Osteocyte (in vitro differentiated cells): ENCODE data around the gene CYS1. TPM values are rescaled to one million over a fixed set of nuclear protein-coding genes. Genes with fewer than 3 reads are reported as not detected.

Experiments
- DNase-seq: peaks from one replicate; pipeline ENCODE4 v3.0.0; 2021; ENCODE audit warnings: mixed read lengths; ENCODE audit not compliant: unreplicated experiment; ENCODE audit errors: extremely low spot score
- H3K27ac Mint-ChIP-seq: one replicate; pipeline ENCODE4 v1.8.0; 2021; ENCODE audit warnings: mild to moderate bottlenecking, mixed read lengths; ENCODE audit not compliant: unreplicated experiment
- H3K27me3 Mint-ChIP-seq: one replicate; pipeline ENCODE4 v1.8.0; 2021; ENCODE audit warnings: mixed read lengths; ENCODE audit not compliant: unreplicated experiment
- H3K36me3 Mint-ChIP-seq: one replicate; pipeline ENCODE4 v1.8.0; 2021; ENCODE audit warnings: mixed read lengths; ENCODE audit not compliant: unreplicated experiment
- H3K4me1 Mint-ChIP-seq: one replicate; pipeline ENCODE4 v1.8.0; 2021; ENCODE audit warnings: mixed read lengths; ENCODE audit not compliant: unreplicated experiment
- H3K4me3 Mint-ChIP-seq: one replicate; pipeline ENCODE4 v1.8.0; 2021; ENCODE audit warnings: mild to moderate bottlenecking, moderate library complexity, mixed read lengths; ENCODE audit not compliant: unreplicated experiment
- H3K9me3 Mint-ChIP-seq: one replicate; pipeline ENCODE4 v1.8.0; 2021; ENCODE audit warnings: mixed read lengths; ENCODE audit not compliant: unreplicated experiment
- CTCF ChIP-seq: fragments of 200-600 bp; sonication (generic); IDR thresholded peaks from 2 replicates; pipeline ENCODE4 v1.5.0; 2021; ENCODE audit warnings: antibody characterized with exemption, mild to moderate bottlenecking, moderate library complexity
- total RNA-seq: library from RNA; stranded (reverse); gene quantifications from 2 replicates; pipeline ENCODE4 v1.2.1, GENCODE V29; 2021

The CYS1 gene
- total RNA-seq, 1 donor from 2014 or later, result 5.5 TPM

DNA sequence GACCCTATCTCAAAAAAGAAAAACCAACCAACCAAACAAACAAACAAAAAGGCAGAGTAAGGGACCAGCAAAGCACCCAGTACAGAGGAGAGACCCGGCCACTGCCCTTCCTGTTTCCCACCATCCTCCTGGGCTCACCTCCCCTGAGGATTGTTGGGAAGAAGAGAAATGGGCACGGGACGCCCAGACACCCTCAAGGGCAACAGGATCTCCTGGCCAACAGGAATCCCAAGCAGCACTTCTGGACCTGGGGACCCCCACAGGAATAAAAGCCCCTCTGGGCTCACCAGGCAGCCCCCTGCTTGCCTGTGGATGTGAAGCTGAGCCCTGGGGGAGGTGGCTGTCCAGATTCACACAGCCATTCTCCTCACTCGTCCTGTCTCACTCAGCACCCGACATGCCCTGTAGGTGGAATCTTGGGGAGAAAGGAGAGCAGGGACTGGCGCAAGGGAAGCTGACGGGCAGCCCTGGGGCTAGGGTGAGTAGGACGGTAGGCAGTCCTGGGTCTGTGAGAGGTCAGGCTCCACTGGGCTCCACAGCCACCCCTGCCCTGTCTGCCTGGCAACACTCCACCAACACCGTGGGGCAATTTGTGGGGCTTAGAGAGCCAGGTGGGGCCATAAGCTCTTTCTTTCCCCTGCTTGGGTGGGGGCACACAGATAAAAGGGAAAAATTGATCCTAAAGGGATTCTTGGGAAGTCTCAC is 18.8 kb downstream of the CYS1 start:
- H3K9me3 Mint-ChIP-seq, result no peaks in the 10 kb centered on the region
- H3K27ac Mint-ChIP-seq, result no peak overlapping the region
- peaks cover 14% of the 10 kb centered on the region for H3K4me1 Mint-ChIP-seq
- H3K36me3 Mint-ChIP-seq, result no peaks in the 10 kb centered on the region
- no peak for DNase-seq
- H3K4me3 Mint-ChIP-seq, result no peak overlapping the region
- H3K27me3 Mint-ChIP-seq, result no peaks in the 10 kb centered on the region
- no peak for TF ChIP-seq CTCF

DNA sequence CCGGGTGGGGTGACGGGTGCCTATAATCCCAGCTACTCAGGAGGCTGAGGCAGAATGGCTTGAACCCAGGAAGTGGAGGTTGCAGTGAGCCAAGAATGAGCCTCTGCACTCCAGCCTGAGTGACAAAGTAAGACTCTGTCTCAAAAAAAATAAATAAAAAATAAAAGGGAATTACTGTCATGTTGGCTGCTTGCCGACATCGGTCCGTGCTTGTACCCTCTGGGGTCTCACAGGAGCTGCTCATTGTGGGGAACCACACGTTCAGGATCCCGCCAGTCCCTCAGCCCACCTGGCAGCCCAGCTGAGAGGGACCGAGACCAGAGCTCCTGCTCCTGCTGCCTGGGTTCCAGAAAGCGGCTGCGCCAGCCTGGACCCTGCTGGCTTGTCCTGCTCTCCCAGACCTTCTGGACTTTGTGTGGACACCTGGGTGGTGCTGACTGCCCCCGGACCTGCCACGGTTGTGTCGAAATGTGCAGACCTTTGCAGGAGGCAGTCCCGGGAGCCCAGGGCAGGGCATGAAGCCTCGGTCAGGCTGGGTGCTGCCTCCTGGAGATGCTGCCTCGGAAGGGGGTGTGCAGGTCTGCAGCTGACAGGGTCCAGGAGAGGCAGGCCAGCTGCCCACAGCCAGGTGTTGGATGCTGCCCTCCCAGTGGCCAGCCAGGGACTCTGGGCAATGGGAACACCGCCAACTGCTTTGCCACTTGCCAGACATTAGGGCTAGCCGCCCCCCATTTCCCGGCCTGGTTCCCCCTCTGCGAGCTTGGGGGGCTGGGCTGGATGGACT is 20.5 kb downstream of the CYS1 start:
- H3K27ac Mint-ChIP-seq, result no peak overlapping the region
- peaks cover 3% of the 10 kb centered on the region for H3K36me3 Mint-ChIP-seq
- H3K9me3 Mint-ChIP-seq, result no peaks in the 10 kb centered on the region
- DNase-seq, result no peak
- TF ChIP-seq CTCF, result no peak
- H3K4me1 Mint-ChIP-seq, result peaks cover 19% of the 10 kb centered on the region
- H3K27me3 Mint-ChIP-seq, result no peaks in the 10 kb centered on the region
- H3K4me3 Mint-ChIP-seq, result no peak overlapping the region

- no peak for DNase-seq
- TF ChIP-seq CTCF, result no peak
Measured at GRCh38 chr2:10059016-10059351, 21.2 kb downstream of the CYS1 start.

DNA sequence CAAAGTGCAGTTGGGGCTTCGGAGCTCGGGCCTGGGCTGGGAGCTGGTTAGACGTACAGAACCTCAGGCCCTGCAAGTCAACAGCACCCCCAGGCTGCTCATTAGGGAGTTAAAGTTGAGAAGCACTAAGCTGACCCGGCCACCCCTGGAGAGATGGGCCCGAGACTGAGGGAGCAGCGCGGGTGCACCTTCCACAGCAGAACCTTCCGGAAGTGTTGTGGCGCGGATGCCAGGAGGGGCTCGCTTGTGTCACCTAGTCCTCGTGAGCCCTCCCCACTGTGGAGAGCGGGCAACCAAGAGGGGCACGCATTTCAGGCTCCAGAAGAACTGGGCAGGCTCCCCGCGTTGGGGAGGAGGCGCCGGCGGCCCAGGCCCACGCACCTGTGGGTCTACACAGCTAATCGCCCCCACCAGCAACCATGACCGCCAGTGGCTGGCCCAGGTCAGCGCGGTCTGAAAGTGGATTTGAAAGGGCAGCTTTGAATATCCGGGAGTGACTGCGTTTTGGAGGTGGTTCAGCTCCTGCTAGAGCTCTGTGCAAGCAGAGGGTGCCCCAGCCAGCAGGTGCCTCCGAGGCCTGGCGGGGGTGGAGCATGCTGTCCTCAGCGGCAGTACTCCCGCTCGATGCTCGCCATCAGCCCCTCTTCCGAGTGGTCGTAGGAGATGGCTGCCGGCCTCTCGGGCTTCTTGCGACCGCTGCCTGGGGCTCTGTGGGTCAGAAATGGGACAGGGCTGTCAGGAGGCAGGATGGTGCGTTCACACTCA is 21.8 kb downstream of the CYS1 start:
- Mint-ChIP-seq H3K27me3 (no peaks in the 10 kb centered on the region), H3K4me1 (peaks cover 19% of the 10 kb centered on the region), H3K9me3 (no peaks in the 10 kb centered on the region), H3K36me3 (peaks cover 15% of the 10 kb centered on the region), H3K4me3 (no peak overlapping the region), H3K27ac (no peak overlapping the region)
- TF ChIP-seq CTCF, result no peak
- no peak for DNase-seq

More at GRCh38 chr2:10059016-10059351, 21.2 kb downstream of the CYS1 start:
- H3K27me3 Mint-ChIP-seq, result no peaks in the 10 kb centered on the region
- no peak overlapping the region for H3K4me3 Mint-ChIP-seq
- no peak overlapping the region for H3K27ac Mint-ChIP-seq
- peaks cover 10% of the 10 kb centered on the region for H3K36me3 Mint-ChIP-seq
- H3K4me1 Mint-ChIP-seq, result peaks cover 19% of the 10 kb centered on the region
- no peaks in the 10 kb centered on the region for H3K9me3 Mint-ChIP-seq
